T-cell (primary cell): ENCODE measurements around the gene PTP4A1. TPM values are rescaled to one million over a fixed set of nuclear protein-coding genes. Genes with fewer than 3 reads are reported as not detected.

Source experiments
- ATAC-seq, 4 experiments: fragments of 200-7000 bp in 3 of 4; fragments of 150-1000 bp in 1 of 4; cut with Tn5 transposase; replicated peaks in 1 of 4; 1 replicate in 3 of 4; 2 replicates in 1 of 4; pipeline ENCODE4 v1.10.0; 2021; ENCODE audit warnings: moderate library complexity in 3 of 4, mild to moderate bottlenecking in 2 of 4, moderate number of reproducible peaks in 1 of 4
- CTCF ChIA-PET, 2 donors: fragments of 300-600 bp; sonication (Branson Sonifier 250); formaldehyde crosslinking; loops; one replicate each; lab custom pipeline; 2022; ENCODE audit warnings: antibody characterized with exemption in 2 of 2; lab: Charles Lee
- POLR2A ChIA-PET, 2 donors: fragments of 300-600 bp; sonication (Branson Sonifier 250); formaldehyde crosslinking; loops; one replicate each; lab custom pipeline; 2022; ENCODE audit warnings: antibody characterized with exemption in 2 of 2; lab: Charles Lee
- DNase-seq, 35 experiments: peaks; one replicate each; pipeline versions ENCODE4 v3.0.0 to v3.0.0-alpha.2; 2013 to 2023
- H3K27ac ChIP-seq: one replicate; pipeline ENCODE4 v1.5.1; 2013; ENCODE audit warnings: low read length
- H3K27me3 ChIP-seq, 2 experiments: replicated peaks in 1 of 2; 1 replicate in 1 of 2; 2 replicates in 1 of 2; pipeline versions ENCODE4 v1.6.1 to v1.7.0; 2013; ENCODE audit warnings: low read length in 1 of 2, mixed read lengths in 1 of 2; ENCODE audit not compliant: control insufficient read depth in 2 of 2, insufficient read depth in 2 of 2; ENCODE audit errors: extremely low read depth in 1 of 2
- H3K36me3 ChIP-seq, 2 donors: 1 replicate in 1 of 2; 2 replicates in 1 of 2; pipeline versions ENCODE4 v1.6.1 to v1.7.0; 2013; ENCODE audit warnings: low read length in 1 of 2; ENCODE audit not compliant: control insufficient read depth in 2 of 2, insufficient read depth in 1 of 2; ENCODE audit errors: extremely low read depth in 1 of 2
- H3K4me1 ChIP-seq, 2 experiments: 1 replicate in 1 of 2; 2 replicates in 1 of 2; pipeline versions ENCODE4 v1.6.1 to v1.7.0; 2013; ENCODE audit warnings: low read length in 2 of 2, mixed read lengths in 1 of 2; ENCODE audit not compliant: insufficient read depth in 2 of 2, control insufficient read depth in 1 of 2; ENCODE audit errors: extremely low read depth in 1 of 2
- H3K4me3 ChIP-seq, 2 donors: 1 replicate in 1 of 2; 2 replicates in 1 of 2; pipeline versions ENCODE4 v1.5.1 to v1.7.0; 2013; ENCODE audit warnings: mild to moderate bottlenecking in 2 of 2, low read length in 1 of 2, moderate library complexity in 1 of 2; ENCODE audit not compliant: control insufficient read depth in 1 of 2; ENCODE audit errors: extremely low read depth in 1 of 2
- H3K9me3 ChIP-seq: 2 replicates; pipeline ENCODE4 v1.7.0; 2013
- H3K27ac Mint-ChIP-seq, 2 donors: one replicate each; pipeline ENCODE4 v1.8.0; 2020 to 2021; ENCODE audit warnings: mild to moderate bottlenecking in 2 of 2, mixed read lengths in 2 of 2
- H3K27me3 Mint-ChIP-seq, 2 donors: one replicate each; pipeline ENCODE4 v1.8.0; 2021 to 2022; ENCODE audit warnings: mixed read lengths in 2 of 2
- H3K36me3 Mint-ChIP-seq: one replicate; pipeline ENCODE4 v1.8.0; 2021; ENCODE audit warnings: mixed read lengths
- H3K4me1 Mint-ChIP-seq, 3 donors: one replicate each; pipeline ENCODE4 v1.8.0; 2020 to 2022; ENCODE audit warnings: mixed read lengths in 3 of 3, mild to moderate bottlenecking in 1 of 3
- H3K4me3 Mint-ChIP-seq, 3 donors: one replicate each; pipeline ENCODE4 v1.8.0; 2020 to 2022; ENCODE audit warnings: mild to moderate bottlenecking in 3 of 3, mixed read lengths in 3 of 3, moderate library complexity in 3 of 3
- H3K9me3 Mint-ChIP-seq, 3 donors: one replicate each; pipeline ENCODE4 v1.8.0; 2020 to 2022; ENCODE audit warnings: mixed read lengths in 3 of 3
- WGBS: methylation state at CpG from one replicate; pipeline ENCODE4 v1.1.5; 2013; ENCODE audit warnings: missing lambda C conversion rate; ENCODE audit not compliant: insufficient coverage; 5-methylcytosine and 5-hydroxymethylcytosine counted together
- total RNA-seq, 35 experiments: library from RNA in 6 of 35; stranded (reverse) in 6 of 35; fragments of 120-200 nt in 1 of 35; gene quantifications; one replicate each; pipeline versions ENCODE4 v1.2.1 to v1.2.4 and lab custom pipeline; 2013 to 2026

PTP4A1 gene
- total RNA-seq, 5 donors from 2014 or later (not counting 1 experiment from before 2014, with no cell fraction given): 28.9 to 160 (median 32.0) TPM

DNA sequence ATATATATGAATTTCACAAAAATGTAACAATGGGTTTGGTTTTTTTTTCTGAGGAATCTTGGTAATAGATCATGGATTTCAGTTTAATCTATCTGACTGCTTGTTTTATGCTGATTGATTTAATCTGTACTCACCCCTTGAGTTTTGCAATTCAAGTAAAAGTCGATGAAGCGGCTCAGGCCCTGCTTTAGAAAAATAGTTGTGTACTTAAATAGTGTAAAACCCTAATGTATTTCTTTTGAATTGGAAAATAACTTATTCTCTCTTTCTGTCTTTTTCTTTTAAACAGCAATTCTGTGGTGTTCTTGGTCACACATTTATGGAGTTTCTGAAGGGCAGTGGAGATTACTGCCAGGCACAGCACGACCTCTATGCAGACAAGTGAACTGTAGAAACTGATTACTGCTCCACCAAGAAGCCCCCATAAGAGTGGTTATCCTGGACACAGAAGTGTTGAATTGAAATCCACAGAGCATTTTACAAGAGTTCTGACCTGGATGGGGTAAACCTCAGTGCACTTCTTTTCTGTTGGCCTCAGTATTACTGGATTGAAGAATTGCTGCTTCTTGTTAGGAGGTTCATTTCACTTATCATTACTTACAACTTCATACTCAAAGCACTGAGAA, 4.0 kb downstream of the PTP4A1 start:
- Histone ChIP-seq H3K36me3 (peaks cover 0 to 34% of the 10 kb centered on the region in 2 donors), H3K9me3 (no peaks in the 10 kb centered on the region), H3K27me3 (no peaks in the 10 kb centered on the region), H3K4me3 (no peak overlapping the region), H3K4me1 (peaks cover 8 to 13% of the 10 kb centered on the region in 2 experiments), H3K27ac (no peak overlapping the region)
- no peaks in the 10 kb centered on the region for H3K9me3 Mint-ChIP-seq
- no peak overlapping the region for H3K27ac Mint-ChIP-seq
- H3K27me3 Mint-ChIP-seq: no peaks in the 10 kb centered on the region
- peaks cover 26 to 40% (median 38%) of the 10 kb centered on the region in 3 donors for H3K4me1 Mint-ChIP-seq
- ATAC-seq (no peak), DNase-seq (no peak)
- no peak overlapping the region for H3K4me3 Mint-ChIP-seq
- CTCF ChIA-PET: interaction anchor here in 1 of 2 donors (1.1 kb wide), 1 partner anchor 22 kb away, joined by 4 read pairs; no protein-coding TSS in a partner anchor
- POLR2A ChIA-PET: interaction anchor here (0.5 to 0.6 kb wide), 2 partner anchors 12 to 46 kb away, joined by 3 to 4 read pairs; no protein-coding TSS in a partner anchor
- WGBS: no CpG with 5 or more reads among the region's 3 CpGs
- H3K36me3 Mint-ChIP-seq: peaks cover 28% of the 10 kb centered on the region

DNA sequence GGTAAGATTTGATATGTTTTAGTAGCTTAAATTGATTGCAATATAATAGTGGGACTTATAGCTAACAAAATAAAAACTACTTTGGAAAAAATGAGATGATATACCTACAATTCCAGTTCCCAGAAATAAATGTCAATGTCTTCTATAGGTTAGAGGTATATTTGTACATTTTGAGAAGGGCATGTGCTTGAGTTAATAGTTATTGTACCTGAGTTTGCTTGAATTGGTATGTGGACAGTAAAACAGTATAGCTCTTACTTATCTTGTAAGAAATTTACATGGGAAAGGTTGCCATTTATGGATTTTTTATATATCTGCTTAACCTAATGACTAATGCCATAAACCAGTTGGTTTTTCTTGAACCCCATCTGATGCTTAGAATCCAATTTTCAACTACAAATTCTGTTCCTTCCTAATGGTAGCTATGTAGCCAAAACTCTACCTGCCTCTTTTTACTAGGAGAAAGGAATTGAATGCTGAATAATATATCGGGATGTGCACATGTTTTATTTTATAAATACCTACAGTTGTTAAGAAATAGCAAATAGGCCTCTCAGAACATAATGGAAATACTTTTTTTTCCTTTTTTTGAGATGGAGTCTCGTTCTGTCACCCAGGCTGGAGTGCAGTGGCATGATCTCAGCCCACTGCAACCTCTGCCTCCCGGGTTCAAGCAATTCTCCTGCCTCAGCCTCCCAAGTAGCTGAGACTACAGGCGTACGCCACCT, 4.9 kb downstream of the PTP4A1 start:
- Histone ChIP-seq H3K9me3 (no peaks in the 10 kb centered on the region), H3K27ac (no peak overlapping the region), H3K4me3 (no peak overlapping the region), H3K4me1 (peaks cover 5 to 6% of the 10 kb centered on the region in 2 experiments), H3K36me3 (peaks cover 0 to 34% of the 10 kb centered on the region in 2 donors), H3K27me3 (no peaks in the 10 kb centered on the region)
- no peak for DNase-seq
- WGBS: no CpG with 5 or more reads among the region's 5 CpGs
- Mint-ChIP-seq H3K27me3 (no peaks in the 10 kb centered on the region), H3K9me3 (no peaks in the 10 kb centered on the region), H3K27ac (no peak overlapping the region), H3K4me3 (no peak overlapping the region), H3K36me3 (peaks cover 32% of the 10 kb centered on the region), H3K4me1 (peaks cover 25 to 34% (median 32%) of the 10 kb centered on the region in 3 donors)
- ChIA-PET POLR2A (interaction anchor here (0.6 kb wide), 2 partner anchors 45 to 58 kb away, joined by 4 read pairs; partner anchors contain the start of gene PHF3 (in 1 of the 2)), CTCF (interaction anchor here in 1 of 2 donors (1.1 kb wide), 1 partner anchor 21 kb away, joined by 4 read pairs; no protein-coding TSS in a partner anchor)
- ATAC-seq: no peak

DNA sequence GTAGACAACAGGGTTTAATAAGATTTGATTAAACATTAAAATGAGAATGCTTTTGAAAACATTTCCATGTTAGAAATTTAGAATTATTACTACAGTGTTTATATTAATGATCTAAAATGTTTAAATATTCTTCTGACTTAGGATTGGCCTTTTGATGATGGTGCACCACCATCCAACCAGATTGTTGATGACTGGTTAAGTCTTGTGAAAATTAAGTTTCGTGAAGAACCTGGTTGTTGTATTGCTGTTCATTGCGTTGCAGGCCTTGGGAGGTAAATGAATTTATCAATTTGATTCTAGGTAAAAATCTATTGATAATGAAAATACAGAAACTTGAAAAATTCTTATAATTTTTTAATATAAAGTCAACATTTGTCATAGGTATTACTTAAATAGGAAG, 6.5 kb downstream of the PTP4A1 start:
- DNase-seq (no peak), ATAC-seq (no peak)
- Mint-ChIP-seq H3K9me3 (no peaks in the 10 kb centered on the region), H3K27me3 (no peaks in the 10 kb centered on the region), H3K4me1 (peaks cover 23 to 33% (median 30%) of the 10 kb centered on the region in 3 donors), H3K27ac (no peak overlapping the region), H3K36me3 (peaks cover 43% of the 10 kb centered on the region), H3K4me3 (no peak overlapping the region)
- Histone ChIP-seq H3K27ac (no peak overlapping the region), H3K36me3 (peaks cover 0 to 34% of the 10 kb centered on the region in 2 donors), H3K4me3 (no peak overlapping the region), H3K4me1 (peaks cover 3 to 5% of the 10 kb centered on the region in 2 experiments), H3K9me3 (no peaks in the 10 kb centered on the region), H3K27me3 (no peaks in the 10 kb centered on the region)
- WGBS: no CpG with 5 or more reads among the region's 2 CpGs
- ChIA-PET CTCF (interaction anchor here in 1 of 2 donors (0.6 kb wide), 1 partner anchor 14 kb away, joined by 4 read pairs; no protein-coding TSS in a partner anchor), POLR2A (no interaction called here)

DNA sequence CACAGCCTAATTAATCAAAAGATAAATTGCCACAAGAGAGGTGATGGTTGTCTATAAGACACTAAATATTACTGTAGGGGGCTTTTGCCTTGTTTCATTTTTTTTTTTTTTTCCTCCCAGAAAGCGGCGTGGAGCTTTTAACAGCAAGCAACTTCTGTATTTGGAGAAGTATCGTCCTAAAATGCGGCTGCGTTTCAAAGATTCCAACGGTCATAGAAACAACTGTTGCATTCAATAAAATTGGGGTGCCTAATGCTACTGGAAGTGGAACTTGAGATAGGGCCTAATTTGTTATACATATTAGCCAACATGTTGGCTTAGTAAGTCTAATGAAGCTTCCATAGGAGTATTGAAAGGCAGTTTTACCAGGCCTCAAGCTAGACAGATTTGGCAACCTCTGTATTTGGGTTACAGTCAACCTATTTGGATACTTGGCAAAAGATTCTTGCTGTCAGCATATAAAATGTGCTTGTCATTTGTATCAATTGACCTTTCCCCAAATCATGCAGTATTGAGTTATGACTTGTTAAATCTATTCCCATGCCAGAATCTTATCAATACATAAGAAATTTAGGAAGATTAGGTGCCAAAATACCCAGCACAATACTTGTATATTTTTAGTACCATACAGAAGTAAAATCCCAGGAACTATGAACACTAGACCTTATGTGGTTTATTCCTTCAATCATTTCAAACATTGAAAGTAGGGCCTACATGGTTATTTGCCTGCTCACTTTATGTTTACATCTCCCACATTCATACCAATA, 7.8 kb downstream of the PTP4A1 start:
- no peak overlapping the region for H3K27ac Mint-ChIP-seq
- Histone ChIP-seq H3K27ac (no peak overlapping the region), H3K9me3 (no peaks in the 10 kb centered on the region), H3K36me3 (peaks cover 0 to 34% of the 10 kb centered on the region in 2 donors), H3K27me3 (no peaks in the 10 kb centered on the region), H3K4me3 (no peak overlapping the region), H3K4me1 (no peaks in the 10 kb centered on the region)
- H3K9me3 Mint-ChIP-seq: no peaks in the 10 kb centered on the region
- DNase-seq: no peak
- H3K4me3 Mint-ChIP-seq: no peak overlapping the region
- ChIA-PET CTCF (no interaction called here), POLR2A (interaction anchor here (0.7 kb wide), 2 partner anchors 79 to 84 kb away, joined by 3 read pairs; no protein-coding TSS in a partner anchor)
- peaks cover 10 to 19% (median 17%) of the 10 kb centered on the region in 3 donors for H3K4me1 Mint-ChIP-seq
- no peaks in the 10 kb centered on the region for H3K27me3 Mint-ChIP-seq
- no CpG with 5 or more reads among the region's 6 CpGs for WGBS
- no peak for ATAC-seq
- H3K36me3 Mint-ChIP-seq: peaks cover 43% of the 10 kb centered on the region

DNA sequence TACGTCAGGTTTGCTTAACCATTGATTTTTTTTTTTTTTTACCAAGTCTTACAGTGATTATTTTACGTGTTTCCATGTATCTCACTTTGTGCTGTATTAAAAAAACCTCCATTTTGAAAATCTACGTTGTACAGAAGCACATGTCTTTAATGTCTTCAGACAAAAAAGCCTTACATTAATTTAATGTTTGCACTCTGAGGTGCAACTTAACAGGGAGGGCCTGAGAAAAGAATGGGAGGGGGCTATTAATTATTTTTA, 8.4 kb downstream of the PTP4A1 start:
- CTCF ChIA-PET: no interaction called here
- no peak overlapping the region for H3K4me3 ChIP-seq
- H3K36me3 ChIP-seq: peaks cover 0 to 34% of the 10 kb centered on the region in 2 donors
- no peak overlapping the region for H3K27ac ChIP-seq
- Mint-ChIP-seq H3K4me3 (no peak overlapping the region), H3K4me1 (peaks cover 10 to 14% (median 14%) of the 10 kb centered on the region in 3 donors), H3K27ac (no peak overlapping the region), H3K9me3 (no peaks in the 10 kb centered on the region), H3K27me3 (no peaks in the 10 kb centered on the region), H3K36me3 (peaks cover 43% of the 10 kb centered on the region)
- no peaks in the 10 kb centered on the region for H3K9me3 ChIP-seq
- DNase-seq (no peak), ATAC-seq (no peak)
- no peaks in the 10 kb centered on the region for H3K4me1 ChIP-seq
- POLR2A ChIA-PET: interaction anchor here in 1 of 2 donors (0.8 kb wide), 1 partner anchor 56 kb away, joined by 5 read pairs; no protein-coding TSS in a partner anchor
- H3K27me3 ChIP-seq: no peaks in the 10 kb centered on the region
- WGBS: 83% methylated on average over 1 of the region's 3 CpGs
